HAP-1 (cell line): Measurements from ENCODE around the gene KRTAP5-2.
A peak's percentile ranks its signal among the peaks of the same experiment; 100 is the strongest.
"Not testable (repeated sequence)": the region's sequence is repeated elsewhere in the genome, so short reads cannot be mapped to it uniquely, and the experiment has no call there.

Source experiments
- DNase-seq, 2 experiments: peaks; one replicate each; pipeline ENCODE4 v3.0.0-alpha.2; 2016 to 2020; ENCODE audit warnings: low spot score in 2 of 2
- H3K27me3 ChIP-seq: fragments of 250-450 bp; sonication (Bioruptor Pico); 2 replicates; pipeline ENCODE4 v1.5.1; 2020; ENCODE audit warnings: low read depth, mild to moderate bottlenecking, moderate library complexity
- H3K36me3 ChIP-seq: fragments of 250-450 bp; sonication (Bioruptor Pico); replicated peaks from 2 replicates; pipeline ENCODE4 v1.5.1; 2020; ENCODE audit warnings: mild to moderate bottlenecking
- H3K4me1 ChIP-seq: fragments of 250-450 bp; sonication (Bioruptor Pico); 2 replicates; pipeline ENCODE4 v1.5.1; 2020; ENCODE audit warnings: mild to moderate bottlenecking
- H3K4me3 ChIP-seq: fragments of 250-450 bp; sonication (Bioruptor Pico); 2 replicates; pipeline ENCODE4 v1.5.1; 2020; ENCODE audit warnings: mild to moderate bottlenecking, moderate library complexity
- H3K9me3 ChIP-seq: fragments of 250-450 bp; sonication (Bioruptor Pico); 2 replicates; pipeline ENCODE4 v1.5.1; 2020; ENCODE audit warnings: mild to moderate bottlenecking, moderate library complexity
- in situ Hi-C: fragments of 300-500 bp; cut with MboI; formaldehyde crosslinking; loops from 3 replicates; pipeline ENCODE4 v1.14.3; 2020; ENCODE audit warnings: low sequenced_read_pairs, inconsistent platforms, mixed read lengths

The KRTAP5-2 gene, protein sequence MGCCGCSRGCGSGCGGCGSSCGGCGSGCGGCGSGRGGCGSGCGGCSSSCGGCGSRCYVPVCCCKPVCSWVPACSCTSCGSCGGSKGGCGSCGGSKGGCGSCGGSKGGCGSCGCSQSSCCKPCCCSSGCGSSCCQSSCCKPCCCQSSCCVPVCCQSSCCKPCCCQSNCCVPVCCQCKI

DNA sequence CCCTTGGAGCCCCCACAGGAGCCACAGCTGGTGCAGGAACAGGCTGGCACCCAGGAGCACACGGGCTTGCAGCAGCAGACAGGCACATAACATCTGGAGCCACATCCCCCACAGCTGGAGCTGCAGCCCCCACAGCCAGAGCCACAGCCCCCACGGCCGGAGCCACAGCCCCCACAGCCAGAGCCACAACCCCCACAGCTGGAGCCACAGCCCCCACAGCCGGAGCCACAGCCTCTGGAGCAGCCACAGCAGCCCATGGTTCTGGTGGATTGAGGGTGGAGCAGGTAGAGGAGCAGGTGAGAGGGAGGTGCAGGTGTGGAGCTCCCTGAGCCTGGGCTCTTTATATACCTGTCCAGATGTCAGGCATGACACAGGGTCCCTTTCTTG lies at the start of gene KRTAP5-2:
KRTAP5-2 (minus strand) TSS at position 301 of the 387 bp plus-strand sequence; CDS start at position 257, 44 bp downstream.
- Histone ChIP-seq H3K4me3 (no peak within 1 kb of the TSS), H3K36me3 (no peaks in the 10 kb centered on the region), H3K9me3 (no peaks in the 10 kb centered on the region), H3K4me1 (no peaks in the 10 kb centered on the region), H3K27me3 (peaks cover 15% of the 10 kb centered on the region)
- no peak for DNase-seq
- in situ Hi-C loops, result no loop called here

DNA sequence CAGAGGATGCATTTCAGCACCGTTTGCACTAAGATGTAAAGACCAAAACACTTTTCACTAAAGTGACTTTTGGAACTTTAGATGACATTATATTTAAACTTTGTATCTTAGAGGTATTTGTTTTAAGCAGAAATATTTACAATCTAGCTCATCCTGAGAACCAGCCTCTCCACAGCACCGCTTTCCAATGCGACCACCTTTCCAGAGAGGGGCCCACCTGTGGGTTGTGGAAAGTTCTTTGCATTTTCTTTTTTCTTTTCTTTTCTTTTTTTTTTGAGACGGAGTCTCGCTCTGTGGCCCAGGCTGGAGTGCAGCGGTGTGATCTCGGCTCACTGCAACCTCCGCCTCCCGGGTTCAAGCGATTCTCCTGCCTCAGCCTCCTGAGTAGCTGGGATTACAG lies 48.4 kb upstream of the KRTAP5-2 start:
- H3K9me3 ChIP-seq, DNase-seq, in situ Hi-C loops, H3K4me3 ChIP-seq, H3K27me3 ChIP-seq, H3K4me1 ChIP-seq, H3K36me3 ChIP-seq: not testable (repeated sequence)

DNA sequence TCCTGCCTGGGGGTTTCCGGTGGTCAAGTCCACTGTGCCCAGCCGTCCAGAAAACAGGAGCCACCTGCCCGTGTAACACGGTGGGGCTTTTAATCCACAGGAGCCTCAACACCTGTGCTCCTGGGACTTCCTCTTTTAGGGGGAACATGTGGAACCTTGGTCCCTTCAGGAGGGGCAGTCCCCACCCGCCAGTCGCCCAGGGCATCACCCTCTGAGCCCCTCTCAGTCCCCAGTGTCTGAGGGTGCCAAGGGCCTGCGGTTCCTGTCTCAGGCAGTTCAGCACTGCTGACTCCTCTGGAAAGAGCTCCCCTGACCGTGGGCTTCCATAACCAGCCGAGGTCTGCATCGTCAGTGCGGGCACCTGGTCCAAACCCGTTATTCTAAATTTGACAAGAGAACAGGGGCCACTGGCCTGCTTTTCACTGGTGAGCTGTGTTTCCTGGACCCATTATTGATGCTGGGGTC lies 47.3 kb upstream of the KRTAP5-2 start:
- H3K36me3 ChIP-seq, result no peaks in the 10 kb centered on the region
- H3K27me3 ChIP-seq, result peaks cover 6% of the 10 kb centered on the region; the same call in 1 of the 2 replicates
- H3K4me3 ChIP-seq, result no peak overlapping the region
- no peaks in the 10 kb centered on the region for H3K4me1 ChIP-seq
- no peak for DNase-seq
- no peaks in the 10 kb centered on the region for H3K9me3 ChIP-seq
- in situ Hi-C loops, result no loop called here

DNA sequence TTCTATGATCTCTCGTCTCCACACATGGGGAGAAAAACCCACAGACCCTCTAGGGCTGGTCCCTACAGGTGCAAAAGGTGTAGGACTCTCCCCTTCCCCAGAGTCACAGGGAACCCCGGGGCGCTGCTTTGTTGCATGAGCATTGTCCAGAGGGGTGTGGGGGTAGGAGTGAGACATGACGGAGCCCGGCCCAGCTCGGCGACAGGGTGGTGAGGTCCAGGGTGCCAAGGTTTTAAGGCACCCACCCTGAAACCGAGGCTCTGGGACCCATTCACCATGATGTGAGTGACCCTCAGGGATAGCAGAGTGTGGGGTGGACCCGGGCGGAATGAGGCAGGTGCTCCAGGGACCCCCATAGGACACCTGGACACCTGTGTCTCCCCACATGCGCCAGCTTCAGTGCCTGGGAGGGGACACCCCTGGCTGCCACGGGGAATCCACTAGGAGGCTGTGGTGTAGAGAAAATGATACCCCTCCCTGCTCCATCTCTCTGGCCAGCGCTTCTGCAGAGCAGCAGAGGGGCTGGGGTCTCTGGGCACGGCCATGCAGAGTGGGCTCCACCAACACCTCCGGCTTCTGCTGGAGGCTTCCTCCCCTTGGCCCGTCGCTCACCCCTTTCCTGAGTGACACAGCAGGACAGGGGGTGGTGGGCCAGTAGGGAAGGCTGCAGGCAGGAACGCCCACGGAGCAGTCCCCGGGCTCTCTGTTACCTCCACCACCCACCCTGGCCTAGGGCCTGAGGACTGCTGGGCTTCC lies 46.7 kb upstream of the KRTAP5-2 start:
- H3K9me3 ChIP-seq, result no peaks in the 10 kb centered on the region
- no peaks in the 10 kb centered on the region for H3K4me1 ChIP-seq
- DNase-seq, result no peak
- no peaks in the 10 kb centered on the region for H3K36me3 ChIP-seq
- in situ Hi-C loops, result no loop called here
- no peak overlapping the region for H3K4me3 ChIP-seq
- peaks cover 6% of the 10 kb centered on the region; the same call in 1 of the 2 replicates for H3K27me3 ChIP-seq

DNA sequence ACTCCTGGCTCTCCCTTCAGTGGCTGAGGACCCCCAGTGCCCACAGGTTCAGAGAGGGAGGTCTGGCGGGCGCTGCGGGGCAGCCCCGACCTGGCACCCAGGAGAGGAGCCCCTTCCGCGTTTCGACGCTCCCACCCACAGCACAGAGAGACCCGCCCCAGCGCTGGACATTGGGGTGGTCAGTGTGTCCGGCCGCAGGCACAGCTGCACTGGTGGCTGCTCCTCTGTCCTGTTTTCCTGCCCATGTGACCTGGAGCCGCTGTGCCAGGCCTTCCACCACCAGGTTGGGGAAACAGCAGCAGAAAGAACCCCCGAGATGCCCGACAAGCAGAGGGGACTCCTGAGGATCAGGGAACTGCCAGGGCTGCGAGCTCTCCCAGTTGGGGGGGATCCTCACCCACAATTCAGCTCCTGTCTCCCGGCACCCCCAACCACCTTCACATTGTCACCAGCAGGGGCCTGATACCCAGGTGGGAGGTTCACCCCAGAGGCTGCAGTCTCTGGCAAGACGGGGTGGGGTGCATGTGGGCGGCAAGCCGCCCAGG lies 45.1 kb upstream of the KRTAP5-2 start:
- Histone ChIP-seq H3K4me1 (no peaks in the 10 kb centered on the region), H3K36me3 (no peaks in the 10 kb centered on the region), H3K4me3 (no peak overlapping the region), H3K9me3 (no peaks in the 10 kb centered on the region), H3K27me3 (peaks cover 9% of the 10 kb centered on the region)
- no peak for DNase-seq
- in situ Hi-C loops, result no loop called here

DNA sequence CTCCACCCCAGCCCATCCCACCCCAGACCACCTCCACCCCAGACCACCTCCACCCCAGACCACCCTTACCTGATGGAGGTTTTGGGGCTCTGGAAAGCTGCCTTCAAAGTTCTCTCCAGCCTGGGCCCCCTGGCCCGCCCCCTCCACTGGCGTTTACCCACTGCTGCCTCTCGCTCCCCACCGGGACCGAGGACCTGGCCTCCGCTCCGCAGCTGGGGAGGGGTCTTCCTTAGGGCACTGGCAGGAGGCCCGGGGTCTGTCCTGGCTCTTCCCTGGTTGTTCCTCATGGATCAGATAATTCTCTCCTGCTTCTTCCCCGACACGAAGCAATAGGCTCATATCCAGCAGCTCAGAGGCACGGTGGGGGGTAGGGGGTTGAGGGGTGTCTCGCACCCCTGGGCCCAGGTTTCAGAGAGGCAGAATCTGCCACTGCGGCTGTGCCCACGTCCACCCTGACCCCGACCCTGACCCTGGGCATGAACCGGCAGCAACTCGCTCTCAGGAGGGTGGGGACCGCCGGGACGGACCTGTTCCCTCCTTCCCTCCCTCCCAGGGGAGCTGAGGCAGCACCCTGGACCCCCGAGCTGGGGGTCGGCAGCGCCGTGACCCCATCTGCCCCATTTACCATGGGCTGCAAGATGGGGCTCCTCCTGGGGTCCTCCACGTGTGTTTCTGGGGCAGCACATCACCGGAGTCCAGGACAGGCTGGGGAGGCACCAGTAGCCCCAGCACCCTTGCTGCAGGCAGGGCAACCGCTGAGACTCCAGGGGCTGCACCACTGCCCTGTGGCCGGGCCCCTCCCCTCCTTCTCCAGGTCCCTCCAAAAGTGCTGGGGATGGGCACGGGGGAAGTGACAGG lies 44.4 kb upstream of the KRTAP5-2 start:
- H3K9me3 ChIP-seq, result no peaks in the 10 kb centered on the region
- no peaks in the 10 kb centered on the region for H3K4me1 ChIP-seq
- H3K27me3 ChIP-seq, result peaks cover 9% of the 10 kb centered on the region
- in situ Hi-C loops, result no loop called here
- no peaks in the 10 kb centered on the region for H3K36me3 ChIP-seq
- no peak for DNase-seq
- H3K4me3 ChIP-seq, result no peak overlapping the region

DNA sequence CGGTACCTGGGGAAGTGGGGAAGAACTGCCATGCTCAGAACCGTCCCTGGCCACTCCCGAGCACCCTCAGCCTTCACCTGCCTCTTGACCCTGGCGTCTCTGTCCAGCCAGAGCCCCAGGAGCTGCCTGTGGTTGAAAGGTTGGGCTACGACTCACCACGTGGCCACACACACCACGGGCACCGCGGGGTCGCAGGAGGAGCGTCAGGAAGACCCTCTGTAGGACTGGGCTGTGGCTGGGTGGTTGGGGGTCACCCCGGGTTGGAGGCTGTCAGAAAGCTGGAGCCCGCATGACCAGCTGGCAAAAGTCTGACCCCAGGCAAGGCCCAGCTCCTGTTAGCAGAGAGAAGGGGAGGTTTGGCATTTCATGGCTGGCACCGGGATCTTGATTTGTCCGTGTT lies 43.0 kb upstream of the KRTAP5-2 start:
- no peaks in the 10 kb centered on the region for H3K9me3 ChIP-seq
- H3K27me3 ChIP-seq, result peaks cover 9% of the 10 kb centered on the region
- DNase-seq, result no peak
- no peaks in the 10 kb centered on the region for H3K4me1 ChIP-seq
- H3K36me3 ChIP-seq, result no peaks in the 10 kb centered on the region
- H3K4me3 ChIP-seq, result no peak overlapping the region
- in situ Hi-C loops, result no loop called here

DNA sequence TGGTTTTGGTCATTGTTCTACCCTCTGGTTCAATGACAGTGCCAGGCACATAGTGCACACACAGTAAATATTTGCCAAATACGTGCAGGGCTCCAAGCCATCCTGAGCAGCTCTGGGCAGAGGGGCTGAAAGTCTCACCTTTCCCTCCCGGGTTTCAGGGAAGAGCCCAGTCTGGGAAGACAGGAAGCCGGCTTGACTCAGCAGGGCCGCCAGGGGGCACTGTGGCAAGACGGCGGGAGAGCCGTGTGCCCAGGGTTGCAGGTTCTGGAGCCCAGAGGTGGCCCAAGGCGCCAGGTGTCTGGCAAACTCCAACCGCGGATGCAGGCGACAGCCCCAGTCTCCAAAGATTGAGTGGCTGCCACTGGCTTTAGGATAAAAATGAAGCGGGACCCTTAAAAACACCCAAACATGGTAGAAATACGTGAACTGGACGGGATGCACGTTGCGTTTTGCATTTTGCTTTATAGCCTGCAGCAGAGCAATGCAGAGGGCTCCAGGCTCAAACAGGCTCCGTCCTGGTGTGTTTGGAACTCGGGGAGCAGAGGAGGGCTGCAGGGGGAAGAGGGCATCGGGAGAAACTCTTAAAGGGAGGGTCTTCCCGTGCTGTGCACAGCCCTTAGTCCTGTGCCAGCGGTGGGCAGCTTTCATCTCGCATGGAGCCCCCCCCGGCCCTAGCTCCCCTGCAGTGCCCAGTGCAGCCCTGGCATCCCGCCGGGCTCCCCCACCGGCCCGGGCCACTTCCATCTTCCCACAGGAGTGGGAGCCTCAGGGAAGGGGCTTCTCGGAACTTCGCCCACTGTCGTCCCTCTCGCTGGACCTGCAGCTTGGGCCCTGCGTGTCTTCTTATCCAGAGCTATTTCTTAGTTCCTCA lies 42.2 kb upstream of the KRTAP5-2 start:
- in situ Hi-C loops, result no loop called here
- H3K4me3 ChIP-seq, result no peak overlapping the region
- H3K36me3 ChIP-seq, result no peaks in the 10 kb centered on the region
- H3K4me1 ChIP-seq, result no peaks in the 10 kb centered on the region
- H3K9me3 ChIP-seq, result no peaks in the 10 kb centered on the region
- H3K27me3 ChIP-seq, result peaks cover 11% of the 10 kb centered on the region
- peak; percentile 33 to 72 for DNase-seq

DNA sequence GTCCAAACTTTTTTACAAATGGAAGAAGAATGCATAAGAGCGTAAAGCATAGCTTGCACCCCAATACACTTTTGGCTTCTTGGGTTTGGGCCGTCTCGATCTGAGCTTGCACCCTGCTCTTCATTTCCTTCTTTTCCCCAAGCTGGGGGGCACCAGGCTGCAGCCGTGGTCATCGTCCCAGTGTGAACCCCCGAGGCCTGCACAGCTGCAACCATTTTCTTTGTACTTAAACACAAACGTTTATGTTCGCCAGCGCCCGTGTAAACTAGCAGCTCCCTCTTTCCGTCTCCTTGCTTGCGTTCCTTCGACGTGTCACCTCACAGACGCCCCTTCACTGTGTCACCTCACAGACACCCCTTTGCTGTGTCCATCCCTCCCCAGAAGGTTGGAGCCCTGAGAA lies 41.6 kb upstream of the KRTAP5-2 start:
- in situ Hi-C loops, result no loop called here

DNA sequence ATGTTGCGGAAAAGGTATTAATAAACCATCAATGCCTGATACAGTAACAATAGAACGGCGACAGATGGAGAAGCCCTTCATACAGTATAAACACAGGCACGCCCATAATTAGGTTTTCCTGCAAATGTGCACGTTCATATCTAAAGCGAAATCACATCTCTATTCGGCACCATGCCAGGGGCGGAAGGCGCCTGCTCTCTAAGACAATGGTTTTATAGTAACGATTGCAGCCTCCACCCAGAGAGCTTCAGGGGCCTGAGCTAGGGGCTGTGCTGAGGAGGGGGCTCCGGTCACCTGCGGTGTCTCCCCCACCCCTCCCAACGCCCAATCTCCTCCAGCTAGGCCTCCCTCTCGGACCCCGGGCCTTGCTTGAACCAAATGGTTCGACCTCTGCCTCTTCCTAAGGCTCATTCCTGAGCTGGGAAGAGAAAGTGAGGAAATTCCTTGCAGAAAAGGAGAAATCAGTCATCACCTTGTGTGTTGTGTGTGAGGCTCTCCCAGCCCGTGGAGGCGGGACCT lies 41.1 kb upstream of the KRTAP5-2 start:
- Histone ChIP-seq H3K4me3 (no peak overlapping the region), H3K36me3 (no peaks in the 10 kb centered on the region), H3K9me3 (no peaks in the 10 kb centered on the region), H3K27me3 (peaks cover 19% of the 10 kb centered on the region), H3K4me1 (no peaks in the 10 kb centered on the region)
- no peak for DNase-seq
- in situ Hi-C loops, result no loop called here

More for the DNA sequence above, 41.6 kb upstream of the KRTAP5-2 start:
- DNase-seq, result no peak
- no peaks in the 10 kb centered on the region for H3K9me3 ChIP-seq
- H3K4me3 ChIP-seq, result no peak overlapping the region
- no peaks in the 10 kb centered on the region for H3K4me1 ChIP-seq
- peaks cover 16% of the 10 kb centered on the region for H3K27me3 ChIP-seq
- no peaks in the 10 kb centered on the region for H3K36me3 ChIP-seq

DNA sequence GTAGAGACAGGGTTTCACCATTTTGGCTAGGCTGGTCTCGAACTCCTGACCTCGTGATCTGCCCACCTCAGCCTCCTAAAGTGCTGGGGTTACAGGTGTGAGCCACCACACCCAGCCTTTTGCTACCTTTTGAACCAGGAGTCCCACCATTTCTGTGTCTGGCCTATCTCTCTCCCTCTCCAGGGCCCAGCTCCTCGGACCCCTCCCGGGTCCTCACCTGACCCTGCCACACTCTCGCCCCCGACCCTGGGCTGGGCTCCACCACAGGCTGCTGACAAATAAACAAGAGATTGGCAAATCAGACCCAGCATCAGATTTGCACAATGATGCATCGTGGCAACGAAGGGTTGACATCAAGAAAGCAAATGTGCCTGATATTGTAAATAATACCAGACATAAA lies 40.2 kb upstream of the KRTAP5-2 start:
- no peaks in the 10 kb centered on the region for H3K4me1 ChIP-seq
- H3K4me3 ChIP-seq, result no peak overlapping the region
- H3K9me3 ChIP-seq, result no peaks in the 10 kb centered on the region
- in situ Hi-C loops, result no loop called here
- H3K27me3 ChIP-seq, result peaks cover 26% of the 10 kb centered on the region
- no peak for DNase-seq
- H3K36me3 ChIP-seq, result no peaks in the 10 kb centered on the region

DNA sequence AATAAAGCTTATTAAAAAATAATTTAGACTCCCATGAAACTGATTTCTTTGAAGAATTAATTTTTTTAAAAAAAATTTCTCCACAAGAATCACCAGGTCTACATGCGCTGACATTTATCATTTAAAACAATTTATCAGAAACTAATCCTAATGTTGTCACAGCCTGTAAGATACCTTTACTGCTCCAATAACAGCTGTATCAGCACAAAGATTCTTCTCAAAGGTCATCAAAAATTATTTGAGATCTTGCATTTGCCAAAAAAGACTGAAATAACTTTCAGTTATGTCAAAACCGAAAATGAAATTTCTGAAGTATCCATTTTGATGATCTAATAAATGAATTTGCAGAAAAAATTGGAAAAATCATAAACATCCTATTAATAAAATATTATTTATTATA lies 39.5 kb upstream of the KRTAP5-2 start:
- Histone ChIP-seq H3K4me3 (no peak overlapping the region), H3K9me3 (no peaks in the 10 kb centered on the region), H3K27me3 (peaks cover 31% of the 10 kb centered on the region), H3K4me1 (no peaks in the 10 kb centered on the region), H3K36me3 (no peaks in the 10 kb centered on the region)
- no peak for DNase-seq
- in situ Hi-C loops, result no loop called here
